GM19043 (cell line): Measurements from ENCODE around the gene MIOX.

Source experiments
- ATAC-seq: cut with Tn5 transposase; IDR thresholded peaks from one replicate; pipeline ENCODE4 v1.9.1; 2021; ENCODE audit warnings: low read depth; ENCODE audit not compliant: unreplicated experiment

MIOX gene

GRCh38 chr22:50454556-50455075 is 32.0 kb upstream of the MIOX start:
- ATAC-seq, result no peak

GRCh38 chr22:50455201-50455600 is 31.5 kb upstream of the MIOX start:
- no peak for ATAC-seq

GRCh38 chr22:50456026-50456425 is 30.6 kb upstream of the MIOX start:
- no peak for ATAC-seq

GRCh38 chr22:50456466-50457234 is 30.0 kb upstream of the MIOX start:
- ATAC-seq, result no peak

GRCh38 chr22:50459016-50459415 is 27.6 kb upstream of the MIOX start:
- ATAC-seq, result no peak

GRCh38 chr22:50459496-50460140 is 27.0 kb upstream of the MIOX start:
- no peak for ATAC-seq

GRCh38 chr22:50460938-50461337 is 25.7 kb upstream of the MIOX start:
- no peak for ATAC-seq

- ATAC-seq, result no peak
Observed at GRCh38 chr22:50461536-50461935, 25.1 kb upstream of the MIOX start.

GRCh38 chr22:50461979-50462540 is 24.6 kb upstream of the MIOX start:
- ATAC-seq, result no peak

- ATAC-seq, result no peak
Observed at GRCh38 chr22:50463188-50463900, 23.3 kb upstream of the MIOX start.

- ATAC-seq, result no peak
Observed at GRCh38 chr22:50464451-50464850, 22.2 kb upstream of the MIOX start.

- no peak for ATAC-seq
Observed at GRCh38 chr22:50465066-50465930, 21.4 kb upstream of the MIOX start.

GRCh38 chr22:50467341-50467740 is 19.3 kb upstream of the MIOX start:
- no peak for ATAC-seq

- no peak for ATAC-seq
Observed at GRCh38 chr22:50467773-50468440, 18.8 kb upstream of the MIOX start.

GRCh38 chr22:50468626-50469025 is 18.0 kb upstream of the MIOX start:
- ATAC-seq, result no peak

GRCh38 chr22:50469377-50470305 is 17.0 kb upstream of the MIOX start:
- peak; percentile 44 for ATAC-seq

- peak; percentile 1 for ATAC-seq
Observed at GRCh38 chr22:50470491-50470890, 16.2 kb upstream of the MIOX start.

GRCh38 chr22:50471197-50471847 is 15.3 kb upstream of the MIOX start:
- no peak for ATAC-seq
